ENCODE measurements around the gene LIN7A.
"Not testable (repeated sequence)": the region's sequence is repeated elsewhere in the genome, so short reads cannot be mapped to it uniquely, and the experiment has no call there.

LIN7A gene

GRCh38 chr12:80917651-80918050 lies 20.1 kb downstream of the LIN7A start:
- DNase-seq: no peak

- no peak for DNase-seq
These were observed 24.6 kb downstream of the LIN7A start for GRCh38 chr12:80912901-80913770.

GRCh38 chr12:80909370-80909769 lies 28.4 kb downstream of the LIN7A start:
- no peak for DNase-seq

- no peak for DNase-seq
These were observed 35.0 kb downstream of the LIN7A start for GRCh38 chr12:80902711-80903110.

GRCh38 chr12:80901661-80902060 lies 36.1 kb downstream of the LIN7A start:
- DNase-seq: no peak

GRCh38 chr12:80895240-80895639 lies 42.5 kb downstream of the LIN7A start:
- no peak for DNase-seq

- no peak for DNase-seq
These were observed 43.6 kb downstream of the LIN7A start for GRCh38 chr12:80894179-80894578.

- DNase-seq: no peak
These were observed 44.9 kb downstream of the LIN7A start for GRCh38 chr12:80892597-80893445.

GRCh38 chr12:80884651-80885050 lies 53.1 kb downstream of the LIN7A start:
- no peak for DNase-seq

GRCh38 chr12:80881106-80881505 lies 56.6 kb downstream of the LIN7A start:
- DNase-seq: no peak

GRCh38 chr12:80878452-80878851 lies 59.3 kb downstream of the LIN7A start:
- DNase-seq: not testable (repeated sequence)

- DNase-seq: no peak
These were observed 59.9 kb downstream of the LIN7A start for GRCh38 chr12:80877721-80878265.

- DNase-seq: no peak
These were observed 65.7 kb downstream of the LIN7A start for GRCh38 chr12:80872053-80872452.

GRCh38 chr12:80869264-80869663 lies 68.5 kb downstream of the LIN7A start:
- no peak for DNase-seq

GRCh38 chr12:80868576-80868975 lies 69.2 kb downstream of the LIN7A start:
- no peak for DNase-seq

- no peak for DNase-seq
These were observed 69.8 kb downstream of the LIN7A start for GRCh38 chr12:80867941-80868340.

- DNase-seq: no peak
These were observed 73.5 kb downstream of the LIN7A start for GRCh38 chr12:80864046-80864735.

GRCh38 chr12:80862531-80862930 lies 75.2 kb downstream of the LIN7A start:
- DNase-seq: no peak

- DNase-seq: no peak
These were observed 75.9 kb downstream of the LIN7A start for GRCh38 chr12:80861641-80862378.

- no peak for DNase-seq
These were observed 76.8 kb downstream of the LIN7A start for GRCh38 chr12:80860928-80861327.

GRCh38 chr12:80860206-80860605 lies 77.5 kb downstream of the LIN7A start:
- DNase-seq: no peak

- no peak for DNase-seq
These were observed 79.4 kb downstream of the LIN7A start for GRCh38 chr12:80858356-80858755.

All from SW 1271 (cell line).